Astrocyte (in vitro differentiated cells and primary cell): ENCODE data around the gene KCNB1. TPM values are rescaled to one million over a fixed set of nuclear protein-coding genes. Genes with fewer than 3 reads are reported as not detected.

ENCODE experiments used
- DNase-seq: peaks from one replicate; pipeline ENCODE4 v3.0.0-alpha.2; 2010; ENCODE audit warnings: low read depth
- FAIRE-seq: peaks from 2 replicates; lab custom pipeline; 2011; peaks lifted over from hg19 to GRCh38; lab: Jason Lieb, UNC
- H2AFZ ChIP-seq: 2 replicates; pipeline ENCODE4 v1.6.0; 2012; ENCODE audit warnings: low read depth, low read length, inconsistent platforms
- H3K27ac ChIP-seq: 2 replicates; pipeline ENCODE4 v1.5.1; 2011; ENCODE audit warnings: low read depth, low read length, inconsistent platforms
- H3K27me3 ChIP-seq: 2 replicates; pipeline ENCODE4 v1.6.0; 2011; ENCODE audit warnings: low read length, inconsistent platforms; ENCODE audit not compliant: insufficient read depth
- H3K36me3 ChIP-seq: 2 replicates; pipeline ENCODE4 v1.5.1; 2011; ENCODE audit warnings: low read length, inconsistent platforms; ENCODE audit not compliant: insufficient read depth
- H3K4me1 ChIP-seq: 2 replicates; pipeline ENCODE4 v1.5.1; 2011; ENCODE audit warnings: low read length, inconsistent platforms; ENCODE audit not compliant: insufficient read depth
- H3K4me2 ChIP-seq: 2 replicates; pipeline ENCODE4 v1.6.0; 2012; ENCODE audit warnings: low read length, inconsistent platforms
- H3K4me3 ChIP-seq: 2 replicates; pipeline ENCODE4 v1.5.1; 2011; ENCODE audit warnings: low read depth, mild to moderate bottlenecking, low read length, inconsistent platforms; ENCODE audit not compliant: insufficient read depth
- H3K79me2 ChIP-seq: 2 replicates; pipeline ENCODE4 v1.6.0; 2012; ENCODE audit warnings: mild to moderate bottlenecking, low read length, inconsistent platforms; ENCODE audit not compliant: insufficient read depth
- H3K9ac ChIP-seq: 2 replicates; pipeline ENCODE4 v1.6.0; 2012; ENCODE audit warnings: mild to moderate bottlenecking, low read length, inconsistent platforms
- H3K9me3 ChIP-seq: 2 replicates; pipeline ENCODE4 v1.5.1; 2012; ENCODE audit warnings: low read depth, mild to moderate bottlenecking, low read length, inconsistent platforms; ENCODE audit not compliant: insufficient read depth
- H4K20me1 ChIP-seq: 2 replicates; pipeline ENCODE4 v1.6.0; 2012; ENCODE audit warnings: low read length, inconsistent platforms; ENCODE audit not compliant: insufficient read depth
- H3K27ac Mint-ChIP-seq: one replicate; pipeline ENCODE4 v1.8.0; 2021; ENCODE audit warnings: mild to moderate bottlenecking, mixed read lengths; ENCODE audit not compliant: unreplicated experiment
- H3K27me3 Mint-ChIP-seq: one replicate; pipeline ENCODE4 v1.8.0; 2021; ENCODE audit warnings: low read depth, mixed read lengths; ENCODE audit not compliant: unreplicated experiment
- H3K36me3 Mint-ChIP-seq: one replicate; pipeline ENCODE4 v1.8.0; 2021; ENCODE audit warnings: low read depth, mixed read lengths; ENCODE audit not compliant: unreplicated experiment
- H3K4me1 Mint-ChIP-seq: one replicate; pipeline ENCODE4 v1.8.0; 2021; ENCODE audit warnings: low read depth, mixed read lengths; ENCODE audit not compliant: unreplicated experiment
- H3K4me3 Mint-ChIP-seq: one replicate; pipeline ENCODE4 v1.8.0; 2021; ENCODE audit warnings: mild to moderate bottlenecking, moderate library complexity, mixed read lengths; ENCODE audit not compliant: unreplicated experiment
- H3K9me3 Mint-ChIP-seq: one replicate; pipeline ENCODE4 v1.8.0; 2021; ENCODE audit warnings: mild to moderate bottlenecking, mixed read lengths; ENCODE audit not compliant: unreplicated experiment
- CTCF ChIP-seq: IDR thresholded peaks from 2 replicates; pipeline ENCODE4 v1.5.1; 2011; ENCODE audit warnings: low read depth, mild to moderate bottlenecking, inconsistent platforms, low read length, moderate library complexity; ENCODE audit not compliant: insufficient read depth
- EZH2 ChIP-seq: IDR thresholded peaks from 2 replicates; pipeline ENCODE4 v1.6.1; 2012; ENCODE audit warnings: mild to moderate bottlenecking, low read length, inconsistent platforms; ENCODE audit not compliant: insufficient read depth
- total RNA-seq: library from RNA; stranded (reverse); gene quantifications from 2 replicates; pipeline ENCODE4 v1.2.1, GENCODE V29; 2021

KCNB1 gene
- total RNA-seq, 1 donor from 2014 or later = 0.48 TPM

GRCh38 chr20:49360242-49360968 is 122.1 kb downstream of the KCNB1 start:
- TF ChIP-seq EZH2 (no peak), CTCF (no peak)
- Mint-ChIP-seq H3K9me3 (no peaks in the 10 kb centered on the region), H3K27me3 (peaks cover 34% of the 10 kb centered on the region), H3K27ac (no peak overlapping the region), H3K36me3 (no peaks in the 10 kb centered on the region), H3K4me3 (no peak overlapping the region), H3K4me1 (no peaks in the 10 kb centered on the region)
- H3K4me3 ChIP-seq = no peak overlapping the region
- peaks cover 17% of the 10 kb centered on the region for H3K27me3 ChIP-seq
- H3K79me2 ChIP-seq = no peaks in the 10 kb centered on the region
- H3K4me1 ChIP-seq = no peaks in the 10 kb centered on the region
- no peaks in the 10 kb centered on the region for H4K20me1 ChIP-seq
- H2AFZ ChIP-seq = no peak overlapping the region
- no peak for DNase-seq
- FAIRE-seq = no peak
- H3K4me2 ChIP-seq = no peak overlapping the region
- H3K36me3 ChIP-seq = no peaks in the 10 kb centered on the region
- H3K9ac ChIP-seq = no peak overlapping the region
- no peaks in the 10 kb centered on the region for H3K9me3 ChIP-seq
- H3K27ac ChIP-seq = no peak overlapping the region

GRCh38 chr20:49356676-49357075 is 125.8 kb downstream of the KCNB1 start:
- no peak overlapping the region for H3K9ac ChIP-seq
- H3K27ac ChIP-seq = no peak overlapping the region
- H2AFZ ChIP-seq = no peak overlapping the region
- no peaks in the 10 kb centered on the region for H3K9me3 Mint-ChIP-seq
- H3K4me1 Mint-ChIP-seq = no peaks in the 10 kb centered on the region
- FAIRE-seq (no peak), DNase-seq (no peak)
- TF ChIP-seq EZH2 = no peak
- no peak for TF ChIP-seq CTCF
- no peak overlapping the region for H3K4me3 Mint-ChIP-seq
- H3K36me3 Mint-ChIP-seq = no peaks in the 10 kb centered on the region
- H3K27me3 Mint-ChIP-seq = peaks cover 35% of the 10 kb centered on the region
- no peaks in the 10 kb centered on the region for H3K4me1 ChIP-seq
- H3K4me2 ChIP-seq = no peak overlapping the region
- no peaks in the 10 kb centered on the region for H4K20me1 ChIP-seq
- H3K36me3 ChIP-seq = no peaks in the 10 kb centered on the region
- no peaks in the 10 kb centered on the region for H3K79me2 ChIP-seq
- H3K4me3 ChIP-seq = no peak overlapping the region
- H3K27ac Mint-ChIP-seq = no peak overlapping the region
- no peaks in the 10 kb centered on the region for H3K9me3 ChIP-seq
- peaks cover 20% of the 10 kb centered on the region for H3K27me3 ChIP-seq

DNA sequence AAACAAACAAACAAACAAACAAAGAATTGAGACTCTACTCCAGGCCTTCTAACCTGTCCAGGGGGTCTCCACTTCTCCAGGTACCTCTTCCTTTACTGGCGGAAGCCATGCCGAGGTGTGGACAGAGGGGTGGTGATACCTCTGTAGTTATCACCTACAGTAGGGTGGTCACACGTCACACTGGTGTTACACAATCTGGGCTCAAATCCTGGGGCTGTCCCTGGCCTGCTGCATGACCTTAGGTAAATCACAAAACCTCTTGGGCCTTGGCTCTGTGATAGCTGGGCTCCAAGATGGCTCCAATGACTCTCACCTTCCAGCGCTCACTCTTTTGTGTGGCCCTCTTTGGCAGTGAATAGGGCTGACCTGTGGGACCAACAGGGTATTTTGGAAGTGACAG is 127.8 kb downstream of the KCNB1 start:
- H3K79me2 ChIP-seq = no peaks in the 10 kb centered on the region
- H3K4me3 Mint-ChIP-seq = no peak overlapping the region
- no peak for DNase-seq
- H3K4me2 ChIP-seq = no peak overlapping the region
- no peak overlapping the region for H3K27ac ChIP-seq
- H3K27me3 Mint-ChIP-seq = peaks cover 35% of the 10 kb centered on the region
- TF ChIP-seq CTCF = no peak
- TF ChIP-seq EZH2 = no peak
- H3K4me1 ChIP-seq = no peaks in the 10 kb centered on the region
- no peak overlapping the region for H3K9ac ChIP-seq
- no peak overlapping the region for H2AFZ ChIP-seq
- no peak for FAIRE-seq
- peaks cover 22% of the 10 kb centered on the region for H3K27me3 ChIP-seq
- H4K20me1 ChIP-seq = no peaks in the 10 kb centered on the region
- no peak overlapping the region for H3K4me3 ChIP-seq
- no peaks in the 10 kb centered on the region for H3K9me3 Mint-ChIP-seq
- H3K36me3 ChIP-seq = no peaks in the 10 kb centered on the region
- H3K36me3 Mint-ChIP-seq = no peaks in the 10 kb centered on the region
- H3K27ac Mint-ChIP-seq = no peak overlapping the region
- no peaks in the 10 kb centered on the region for H3K9me3 ChIP-seq
- no peaks in the 10 kb centered on the region for H3K4me1 Mint-ChIP-seq
